HFF-Myc (cell line): ENCODE results near the gene PPP1R13L.

Source experiments
- DNase-seq: peaks from one replicate; pipeline ENCODE4 v3.0.0-alpha.2; 2011; ENCODE audit warnings: low read depth; ENCODE audit errors: extremely low read depth
- H3K4me3 ChIP-seq: replicated peaks from 2 replicates; pipeline ENCODE4 v1.5.1; 2011; ENCODE audit warnings: low read depth, mild to moderate bottlenecking, control low read depth, low read length
- CTCF ChIP-seq: IDR thresholded peaks from 2 replicates; pipeline ENCODE4 v1.5.1; 2012; ENCODE audit warnings: mild to moderate bottlenecking, low read depth, low read length, control low read depth; ENCODE audit errors: missing control alignments

PPP1R13L gene

GRCh38 chr19:45428384-45429231 is 23.7 kb upstream of the PPP1R13L start:
- no peak for DNase-seq
- H3K4me3 ChIP-seq, result peak overlapping the region; percentile 46
- peak; percentile 42 for TF ChIP-seq CTCF

GRCh38 chr19:45424191-45425058 is 19.6 kb upstream of the PPP1R13L start:
- peak overlapping the region; percentile 84 for H3K4me3 ChIP-seq
- TF ChIP-seq CTCF, result no peak
- peak; percentile 93 for DNase-seq

- peak; percentile 89 for DNase-seq
- peak within 1 kb of the TSS; percentile 84 for H3K4me3 ChIP-seq
- TF ChIP-seq CTCF, result no peak
Measured at GRCh38 chr19:45423589-45424190, 18.8 kb upstream of the PPP1R13L start, which contains the start of gene ERCC1. Gene ERCC1, minus strand, starts transcription at chr19:45423917. Its CDS starts 543 bp downstream, at chr19:45423374.

GRCh38 chr19:45423033-45423588 is 18.2 kb upstream of the PPP1R13L start:
- peak overlapping the region; percentile 84 for H3K4me3 ChIP-seq
- TF ChIP-seq CTCF, result no peak
- DNase-seq, result no peak

GRCh38 chr19:45421947-45422498 is 17.2 kb upstream of the PPP1R13L start:
- DNase-seq, result no peak

More at GRCh38 chr19:45421947-45422498, 17.2 kb upstream of the PPP1R13L start:
- TF ChIP-seq CTCF, result no peak
- H3K4me3 ChIP-seq, result peak overlapping the region; percentile 84
